Ureter (tissue), 1 donor: Measurements from ENCODE around the gene MCEMP1. TPM values are rescaled to one million over a fixed set of nuclear protein-coding genes. Genes with fewer than 3 reads are reported as not detected.
"Not testable (repeated sequence)": the region's sequence is repeated elsewhere in the genome, so short reads cannot be mapped to it uniquely, and the experiment has no call there.

Experiments
- DNase-seq: peaks from one replicate; pipeline ENCODE4 v3.0.0-alpha.2; 2020; ENCODE audit warnings: low spot score
- total RNA-seq: library from RNA; stranded (reverse); gene quantifications from one replicate; pipeline ENCODE4 v1.2.4, GENCODE V29; 2023
- donor health status: DM: yes; HTN: yes; CAD: no.

MCEMP1 gene
- total RNA-seq, 1 donor from 2014 or later, result not detected

DNA sequence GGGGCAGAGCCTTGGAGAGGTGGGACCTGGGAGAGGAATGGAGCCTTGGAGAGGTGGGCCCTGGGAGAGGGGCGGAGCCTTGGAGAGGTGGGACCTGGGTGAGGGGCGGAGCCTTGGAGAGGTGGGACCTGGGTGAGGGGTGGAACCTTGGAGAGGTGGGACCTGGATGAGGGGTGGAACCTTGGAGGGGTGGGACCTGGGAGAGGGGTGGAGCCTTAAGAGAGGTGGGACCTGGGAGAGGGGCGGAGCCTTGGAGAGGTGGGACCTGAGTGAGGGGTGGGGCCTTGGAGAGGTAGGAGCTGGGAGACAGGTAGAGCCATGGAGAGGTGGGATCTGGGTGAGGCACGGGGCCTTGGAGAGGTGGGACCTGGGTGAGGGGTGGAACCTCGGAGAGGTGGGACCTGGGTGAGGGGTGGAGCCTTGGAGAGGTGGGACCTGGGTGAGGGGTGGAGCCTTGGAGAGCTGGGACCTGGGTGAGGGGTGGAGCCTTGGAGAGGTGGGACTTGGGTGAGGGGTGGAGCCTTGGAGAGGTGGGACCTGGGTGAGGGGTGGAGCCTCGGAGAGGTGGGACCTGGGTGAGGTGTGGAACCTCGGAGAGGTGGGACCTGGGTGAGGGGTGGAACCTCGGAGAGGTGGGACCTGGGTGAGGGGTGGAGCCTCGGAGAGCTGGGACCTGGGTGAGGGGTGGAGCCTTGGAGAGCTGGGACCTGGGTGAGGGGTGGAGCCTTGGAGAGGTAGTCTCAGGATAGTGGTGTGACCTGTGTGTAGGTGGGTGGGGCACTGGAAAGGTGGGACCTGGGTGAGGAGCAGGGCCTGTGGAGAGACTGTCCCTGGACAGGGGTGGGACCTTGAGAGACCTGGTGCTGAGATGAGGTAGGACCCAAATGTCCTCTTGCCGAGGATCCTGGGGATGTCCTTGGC lies 33.0 kb upstream of the MCEMP1 start:
- DNase-seq, result not testable (repeated sequence)

GRCh38 chr19:7644550-7644877 lies 32.4 kb upstream of the MCEMP1 start:
- DNase-seq, result no peak

GRCh38 chr19:7645163-7645562 lies 31.7 kb upstream of the MCEMP1 start:
- DNase-seq, result no peak

DNA sequence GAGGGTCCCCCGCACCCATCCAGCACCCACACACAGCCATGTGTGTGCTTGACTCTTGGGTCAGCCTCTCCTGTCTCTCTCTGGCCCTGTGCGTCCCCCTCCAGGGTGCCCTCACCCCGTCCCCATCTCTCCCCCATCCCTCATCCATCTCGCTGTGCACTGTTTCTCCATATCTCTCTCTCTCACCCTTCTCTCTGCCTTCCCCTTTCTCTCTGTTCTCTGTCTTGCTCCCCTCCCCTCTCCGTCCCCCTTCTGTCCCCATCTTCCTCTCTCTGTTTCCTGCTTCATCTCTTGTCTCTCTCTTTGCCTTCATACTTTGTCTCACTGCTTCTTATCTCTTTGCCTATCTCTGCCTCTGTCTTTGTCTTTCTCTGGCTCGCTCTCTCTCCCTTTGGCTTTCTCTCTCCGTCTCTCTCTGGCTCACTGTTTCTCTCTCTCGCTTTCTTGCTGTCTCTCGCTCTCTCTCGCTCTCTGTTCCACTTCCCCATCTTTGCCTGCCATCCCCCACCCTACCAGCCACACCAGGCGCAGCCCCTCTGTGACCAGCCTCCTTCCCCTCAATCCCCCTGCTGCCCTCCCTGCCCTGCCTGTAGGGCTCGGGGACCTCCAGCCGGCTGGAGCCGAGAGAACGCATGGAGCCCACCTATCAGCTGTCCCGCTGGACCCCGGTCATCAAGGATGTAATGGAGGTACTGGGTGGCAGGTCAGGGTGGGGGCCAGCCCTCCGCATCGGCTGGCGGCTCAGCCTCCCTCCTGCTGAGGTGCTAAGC lies 31.0 kb upstream of the MCEMP1 start:
- no peak for DNase-seq

DNA sequence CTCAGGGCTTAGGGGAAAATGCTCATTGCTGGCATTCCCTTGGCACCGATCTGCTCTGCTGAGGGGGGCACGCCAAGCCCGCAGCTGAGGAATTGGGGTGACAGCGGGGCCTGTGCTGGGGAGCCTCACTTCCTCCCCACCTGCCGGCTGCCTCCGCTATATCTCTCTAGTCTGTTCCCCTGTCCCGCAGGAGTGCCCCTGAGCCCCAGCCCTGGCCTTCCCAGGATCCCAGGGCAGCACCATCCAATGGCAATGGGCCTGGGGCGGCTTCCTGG lies 30.5 kb upstream of the MCEMP1 start:
- no peak for DNase-seq

DNA sequence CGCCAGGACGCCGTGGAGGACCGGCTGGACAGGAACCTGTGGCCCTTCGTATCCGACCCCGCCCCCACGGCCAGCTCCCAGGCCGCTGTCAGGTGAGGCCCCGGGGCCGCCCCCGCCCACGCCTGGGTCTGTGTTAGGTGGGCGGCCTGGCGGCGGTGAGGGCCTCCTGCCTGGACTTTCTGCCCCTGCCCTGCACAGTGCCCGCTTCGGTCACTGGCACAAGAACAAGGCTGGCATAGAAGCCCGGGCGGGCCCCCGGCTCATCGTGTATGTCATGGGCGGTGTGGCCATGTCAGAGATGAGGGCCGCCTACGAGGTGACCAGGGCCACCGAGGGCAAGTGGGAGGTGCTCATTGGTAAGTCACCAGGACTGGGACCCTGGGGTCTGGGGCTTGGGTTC lies 29.7 kb upstream of the MCEMP1 start:
- no peak for DNase-seq

DNA sequence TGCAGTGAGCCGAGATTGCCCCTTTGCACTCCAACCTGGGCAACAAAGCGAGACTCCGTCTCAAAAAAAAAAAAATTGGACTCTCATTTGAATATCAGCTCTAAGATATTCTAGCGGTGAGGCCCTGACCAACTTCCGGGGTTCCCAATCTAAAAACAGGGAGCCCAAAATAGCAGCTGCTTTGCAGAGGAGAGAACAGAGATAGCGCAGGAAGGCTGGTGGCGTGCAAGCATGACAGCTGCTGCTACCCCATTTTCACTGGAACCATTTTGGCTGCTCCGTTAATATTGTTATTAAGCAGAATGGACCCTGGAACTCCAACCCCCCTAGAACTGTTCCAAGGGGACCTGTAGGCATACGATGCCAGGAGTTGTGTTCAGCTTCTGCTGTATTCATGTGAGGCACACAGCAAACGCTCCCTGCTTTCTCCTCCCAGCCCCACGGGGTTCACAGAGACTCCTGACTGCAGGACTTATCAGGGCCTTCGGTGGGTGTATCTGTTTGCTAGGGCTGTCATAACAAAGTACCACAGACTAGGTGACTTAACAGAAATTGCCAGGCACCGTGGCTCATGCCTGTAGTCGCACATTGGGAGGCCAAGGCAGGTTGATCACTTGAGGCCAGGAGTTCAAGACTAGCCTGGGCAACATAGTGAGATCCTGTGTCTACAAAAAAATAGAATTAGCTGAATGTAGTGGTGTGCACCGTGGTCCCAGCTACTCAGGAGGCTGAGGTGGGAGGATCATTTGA lies 28.4 kb upstream of the MCEMP1 start:
- no peak for DNase-seq

GRCh38 chr19:7650148-7650547 lies 26.7 kb upstream of the MCEMP1 start:
- DNase-seq, result no peak

DNA sequence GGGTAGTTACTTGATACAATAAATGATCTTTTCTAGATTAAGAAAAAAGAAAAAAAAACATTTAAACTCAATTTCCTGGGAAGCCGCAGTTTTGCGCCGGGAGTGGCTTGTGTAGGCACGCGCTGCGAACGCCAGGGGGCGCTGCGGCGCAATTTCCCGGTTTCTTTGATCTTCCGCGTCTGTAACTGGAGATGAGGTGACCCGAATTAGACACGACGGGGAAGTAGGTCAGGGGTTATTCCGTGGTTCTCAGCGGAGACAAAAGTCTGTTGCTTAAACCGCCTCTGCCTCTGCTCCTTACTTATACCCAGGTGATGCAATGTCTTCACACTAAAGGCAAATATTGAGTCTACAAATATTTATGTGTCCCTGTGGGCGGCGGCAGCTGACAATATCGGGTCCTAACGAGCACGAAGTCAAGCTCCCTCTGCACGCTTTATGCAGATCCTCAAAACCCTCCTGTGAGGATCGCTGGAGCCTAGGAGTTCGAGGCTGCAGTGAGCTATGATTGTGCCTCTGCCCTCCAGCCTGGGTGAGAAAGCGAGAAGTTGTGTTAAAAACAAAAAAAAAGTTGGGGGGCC lies 24.7 kb upstream of the MCEMP1 start:
- DNase-seq, result peak; percentile 91

DNA sequence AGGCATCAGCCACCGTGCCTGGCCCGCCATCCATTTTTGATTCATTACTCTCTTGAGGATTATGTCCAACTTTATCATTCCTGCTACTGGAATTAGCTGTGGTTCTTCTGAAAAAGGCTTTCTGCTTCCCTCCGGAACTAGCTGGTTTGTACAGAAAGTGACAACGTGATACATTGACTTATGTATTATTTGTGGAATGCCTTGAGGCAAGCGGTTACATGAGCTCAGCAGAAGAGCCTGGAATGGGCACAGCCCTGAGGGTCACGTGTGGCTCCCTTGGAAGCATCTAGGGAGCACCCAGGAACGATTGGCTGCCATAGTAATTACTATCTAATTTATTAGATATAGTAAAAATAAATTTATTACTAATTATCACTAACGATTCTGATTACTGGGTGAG lies 22.5 kb upstream of the MCEMP1 start:
- DNase-seq, result no peak

- no peak for DNase-seq
Measured at GRCh38 chr19:7655581-7655980, 21.3 kb upstream of the MCEMP1 start.

DNA sequence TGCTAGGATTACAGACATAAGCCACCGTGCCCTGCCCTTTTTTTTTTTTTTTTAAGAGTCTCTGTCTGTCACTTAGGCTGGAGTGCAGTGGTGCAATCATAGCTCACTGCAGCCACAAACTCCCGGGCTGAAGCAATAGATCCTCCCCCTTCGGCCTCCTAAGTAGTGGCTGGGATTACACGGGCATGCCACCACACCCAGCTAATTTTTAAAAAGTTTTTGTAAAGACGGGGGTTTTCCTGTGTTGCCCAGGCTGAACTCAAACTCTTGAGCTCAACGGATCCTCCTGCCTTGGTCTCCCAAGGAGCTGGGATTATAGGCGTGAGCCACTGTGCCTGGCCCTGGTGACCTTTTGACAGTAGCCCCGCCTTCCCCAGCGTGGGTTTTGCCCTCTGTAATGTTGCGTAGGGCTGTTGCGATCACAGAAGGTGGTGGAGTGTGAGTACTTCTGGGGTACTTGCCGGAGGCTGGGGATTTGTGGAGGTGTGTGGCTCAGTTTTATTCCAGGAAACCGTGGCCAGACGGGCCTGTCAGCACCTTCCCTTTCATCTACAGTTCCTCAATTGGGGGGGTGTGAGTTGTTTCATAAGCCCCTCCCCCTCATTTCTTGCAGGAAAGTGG lies 19.6 kb upstream of the MCEMP1 start:
- DNase-seq, result no peak

DNA sequence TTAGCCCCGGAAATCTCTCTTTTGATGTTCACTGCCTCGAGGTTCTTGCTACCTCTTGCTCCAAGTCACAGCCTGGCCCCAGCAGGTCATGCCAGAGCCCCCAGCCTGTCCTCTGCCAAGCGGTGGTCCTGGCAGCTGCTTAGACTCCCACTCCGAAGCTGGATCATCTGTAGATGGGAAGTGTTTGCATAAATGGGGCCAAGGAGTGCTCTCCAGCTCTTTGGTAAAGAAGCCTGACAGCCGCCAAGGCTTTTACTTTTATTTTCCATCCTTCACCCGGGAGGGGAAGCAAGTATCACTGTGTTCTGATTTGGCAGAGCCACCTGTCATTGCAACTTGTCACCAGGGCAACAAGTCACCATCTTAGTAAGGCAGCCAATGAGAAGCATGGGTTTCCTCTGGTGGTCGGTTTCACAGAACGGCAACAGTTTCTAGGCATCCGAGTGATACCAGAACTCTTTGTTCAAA lies 18.6 kb upstream of the MCEMP1 start:
- no peak for DNase-seq

- DNase-seq, result no peak
Measured at GRCh38 chr19:7661744-7662538, 14.9 kb upstream of the MCEMP1 start.

GRCh38 chr19:7662657-7663056 lies 14.2 kb upstream of the MCEMP1 start:
- DNase-seq, result no peak

DNA sequence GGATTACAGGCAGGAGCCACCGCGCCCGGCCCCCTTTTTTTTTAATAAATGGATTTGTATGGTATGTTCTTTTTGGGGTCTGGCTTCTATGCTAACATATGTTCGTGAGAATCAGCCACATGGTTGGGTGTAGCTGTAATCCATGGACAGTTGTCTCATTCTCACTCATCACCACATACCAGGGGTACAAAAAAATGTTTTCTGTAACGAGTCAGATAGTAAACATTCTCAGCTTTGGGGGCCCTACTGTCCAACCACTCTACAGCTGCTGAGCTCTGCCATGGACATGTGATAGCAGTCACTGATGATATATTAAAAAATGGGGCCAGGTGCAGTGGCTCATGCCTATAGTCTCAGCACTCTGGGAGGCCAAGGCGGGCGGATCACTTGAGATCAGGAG lies 13.2 kb upstream of the MCEMP1 start:
- no peak for DNase-seq

- no peak for DNase-seq
Measured at GRCh38 chr19:7665076-7665475, 11.8 kb upstream of the MCEMP1 start.

- no peak for DNase-seq
Measured at GRCh38 chr19:7668842-7669241, 8.0 kb upstream of the MCEMP1 start, which contains the start of gene RETN. Gene RETN, plus strand, starts transcription at chr19:7669049. Its CDS starts 278 bp downstream, at chr19:7669327.

GRCh38 chr19:7669641-7670040 lies 7.2 kb upstream of the MCEMP1 start:
- no peak for DNase-seq

DNA sequence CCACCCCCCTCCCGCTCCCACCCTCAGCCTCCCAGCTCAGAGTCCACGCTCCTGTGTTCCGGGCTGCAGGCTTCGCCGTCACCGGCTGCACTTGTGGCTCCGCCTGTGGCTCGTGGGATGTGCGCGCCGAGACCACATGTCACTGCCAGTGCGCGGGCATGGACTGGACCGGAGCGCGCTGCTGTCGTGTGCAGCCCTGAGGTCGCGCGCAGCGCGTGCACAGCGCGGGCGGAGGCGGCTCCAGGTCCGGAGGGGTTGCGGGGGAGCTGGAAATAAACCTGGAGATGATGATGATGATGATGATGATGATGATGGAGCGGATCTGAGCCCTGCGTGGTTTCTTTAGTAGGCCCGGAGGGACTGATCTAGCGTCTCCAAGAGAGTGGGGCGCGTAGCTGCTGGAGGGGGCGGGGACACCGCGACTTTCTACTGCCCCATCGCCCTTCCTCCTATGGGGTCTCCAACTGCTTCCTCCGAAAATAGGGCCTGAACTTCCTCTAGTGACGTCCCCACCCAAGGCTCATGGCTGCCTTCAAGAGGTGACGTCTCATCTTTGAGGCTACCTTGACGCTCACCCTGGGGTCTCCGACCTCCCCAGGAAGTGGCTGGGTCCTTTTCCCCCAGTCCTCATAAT lies 6.6 kb upstream of the MCEMP1 start:
- DNase-seq, result no peak
